H1 (cell line): ENCODE measurements around the gene C2CD2L. TPM values are rescaled to one million over a fixed set of nuclear protein-coding genes. Genes with fewer than 3 reads are reported as not detected.
A peak's percentile ranks its signal among the peaks of the same experiment; 100 is the strongest.

Experiments used
- CTCF ChIA-PET: fragments of 300-600 bp; sonication (Branson Sonifier 250); formaldehyde crosslinking; loops from one replicate; lab custom pipeline; 2021; ENCODE audit not compliant: partially characterized antibody; lab: Charles Lee
- POLR2A ChIA-PET: fragments of 300-600 bp; sonication (Branson Sonifier 250); formaldehyde crosslinking; loops from one replicate; lab custom pipeline; 2021; ENCODE audit warnings: inconsistent platforms; ENCODE audit not compliant: partially characterized antibody; lab: Charles Lee
- DNase-seq, 2 experiments: peaks; one replicate each; pipeline versions ENCODE4 v3.0.0 to v3.0.0-alpha.2; 2010 to 2022; ENCODE audit warnings: low spot score in 2 of 2, low read depth in 1 of 2, mixed read lengths in 1 of 2
- FAIRE-seq: peaks from 2 replicates; lab custom pipeline; 2011; peaks lifted over from hg19 to GRCh38; lab: Jason Lieb, UNC
- H2AFZ ChIP-seq: 2 replicates; pipeline ENCODE4 v1.8.1; 2012; ENCODE audit warnings: low read length, inconsistent platforms
- H2AK5ac ChIP-seq: 2 replicates; pipeline ENCODE4 v1.6.1; 2013; ENCODE audit warnings: low read depth, low read length
- H2BK120ac ChIP-seq: replicated peaks from 2 replicates; pipeline ENCODE3; 2013; ENCODE audit warnings: low read depth, low read length, inconsistent platforms
- H2BK12ac ChIP-seq: 2 replicates; pipeline ENCODE4 v1.6.1; 2013; ENCODE audit warnings: low read depth, low read length
- H2BK15ac ChIP-seq: 2 replicates; pipeline ENCODE4 v1.6.1; 2013; ENCODE audit warnings: low read length
- H2BK20ac ChIP-seq: 2 replicates; pipeline ENCODE4 v1.6.1; 2013; ENCODE audit warnings: low read length
- H2BK5ac ChIP-seq: 2 replicates; pipeline ENCODE4 v1.6.1; 2013; ENCODE audit warnings: low read depth, low read length
- H3K14ac ChIP-seq: 2 replicates; pipeline ENCODE4 v1.6.1; 2013; ENCODE audit warnings: inconsistent platforms; ENCODE audit not compliant: insufficient read length
- H3K18ac ChIP-seq: 2 replicates; pipeline ENCODE4 v1.6.1; 2013; ENCODE audit warnings: low read length; ENCODE audit errors: extremely low read depth
- H3K23ac ChIP-seq: 2 replicates; pipeline ENCODE4 v1.6.1; 2013; ENCODE audit warnings: inconsistent platforms; ENCODE audit not compliant: insufficient read length
- H3K23me2 ChIP-seq: 2 replicates; pipeline ENCODE4 v1.6.1; 2013; ENCODE audit warnings: low read depth, low read length
- H3K27ac ChIP-seq: 2 replicates; pipeline ENCODE4 v1.6.1; 2011; ENCODE audit warnings: low read depth, low read length, inconsistent platforms
- H3K27me3 ChIP-seq, 4 experiments: replicated peaks in 1 of 4; 1 replicate in 1 of 4; 2 replicates in 3 of 4; pipeline versions ENCODE4 v1.6.1 to v1.8.1; 2011 to 2013; ENCODE audit warnings: low read length in 3 of 4, mild to moderate bottlenecking in 3 of 4, inconsistent platforms in 2 of 4, mixed read lengths in 2 of 4, moderate library complexity in 1 of 4; ENCODE audit not compliant: control insufficient read depth in 3 of 4, insufficient read depth in 3 of 4; ENCODE audit errors: extremely low read depth in 1 of 4
- H3K36me3 ChIP-seq, 4 experiments: 2 replicates each; pipeline versions ENCODE4 v1.6.1 to v1.8.1; 2011 to 2013; ENCODE audit warnings: mild to moderate bottlenecking in 4 of 4, low read length in 3 of 4, moderate library complexity in 2 of 4, control low read depth in 1 of 4, inconsistent platforms in 1 of 4; ENCODE audit not compliant: insufficient read depth in 4 of 4, control insufficient read depth in 2 of 4
- H3K4ac ChIP-seq: replicated peaks from 2 replicates; pipeline ENCODE3; 2013; ENCODE audit warnings: low read length, low read depth, mixed read lengths, inconsistent platforms; ENCODE audit not compliant: insufficient read length
- H3K4me1 ChIP-seq, 4 experiments: replicated peaks in 1 of 4; 1 replicate in 1 of 4; 2 replicates in 3 of 4; pipeline versions ENCODE4 v1.6.1 to v1.8.1; 2011 to 2013; ENCODE audit warnings: low read length in 3 of 4, inconsistent platforms in 2 of 4, mixed read lengths in 1 of 4; ENCODE audit not compliant: insufficient read depth in 4 of 4, control insufficient read depth in 3 of 4
- H3K4me2 ChIP-seq, 2 experiments: 2 replicates each; pipeline versions ENCODE4 v1.6.1 to v1.8.1; 2011 to 2013; ENCODE audit warnings: low read depth in 2 of 2, low read length in 2 of 2, control low read depth in 1 of 2, inconsistent platforms in 1 of 2, mild to moderate bottlenecking in 1 of 2; ENCODE audit not compliant: insufficient read depth in 1 of 2
- H3K4me3 ChIP-seq, 4 experiments: fragments of 200-600, 300-600 bp in 1 of 4; sonication (generic), shearing (Covaris generic), sonication (Bioruptor Twin) in 1 of 4; 2 replicates each; pipeline versions ENCODE4 v1.5.1 to v1.8.1; 2011 to 2016; ENCODE audit warnings: low read length in 4 of 4, low read depth in 3 of 4, control low read depth in 2 of 4, inconsistent platforms in 2 of 4, mild to moderate bottlenecking in 2 of 4, mixed read lengths in 1 of 4, moderate library complexity in 1 of 4; ENCODE audit not compliant: insufficient read depth in 2 of 4; ENCODE audit errors: extremely low read depth in 1 of 4
- H3K56ac ChIP-seq: replicated peaks from 2 replicates; pipeline ENCODE3; 2013; ENCODE audit warnings: low read depth, mild to moderate bottlenecking, mixed read lengths, low read length, inconsistent platforms; ENCODE audit not compliant: insufficient read length
- H3K79me1 ChIP-seq: 2 replicates; pipeline ENCODE4 v1.6.1; 2013; ENCODE audit warnings: low read depth, low read length, control low read depth
- H3K79me2 ChIP-seq, 2 experiments: 2 replicates each; pipeline versions ENCODE4 v1.6.1 to v1.8.1; 2012 to 2013; ENCODE audit warnings: low read length in 2 of 2, mild to moderate bottlenecking in 2 of 2, inconsistent platforms in 1 of 2; ENCODE audit not compliant: insufficient read depth in 2 of 2, control insufficient read depth in 1 of 2
- H3K9ac ChIP-seq, 4 experiments: replicated peaks in 1 of 4; 1 replicate in 1 of 4; 2 replicates in 3 of 4; pipeline versions ENCODE4 v1.6.1 to v1.8.1; 2011 to 2013; ENCODE audit warnings: low read depth in 3 of 4, low read length in 3 of 4, control low read depth in 2 of 4, mild to moderate bottlenecking in 2 of 4, moderate library complexity in 2 of 4, inconsistent platforms in 1 of 4; ENCODE audit errors: extremely low read depth in 1 of 4
- H3K9me3 ChIP-seq, 2 experiments: 2 replicates each; pipeline versions ENCODE4 v1.6.1 to v1.8.1; 2012 to 2013; ENCODE audit warnings: mild to moderate bottlenecking in 2 of 2, moderate library complexity in 2 of 2, control low read depth in 1 of 2, inconsistent platforms in 1 of 2, low read depth in 1 of 2, low read length in 1 of 2, mixed read lengths in 1 of 2; ENCODE audit not compliant: insufficient read depth in 2 of 2
- H4K20me1 ChIP-seq, 2 experiments: replicated peaks in 1 of 2; 2 replicates each; pipeline versions ENCODE3 to v1.8.1; 2011 to 2013; ENCODE audit warnings: inconsistent platforms in 2 of 2, low read length in 2 of 2, mild to moderate bottlenecking in 1 of 2; ENCODE audit not compliant: insufficient read depth in 2 of 2, control insufficient read depth in 1 of 2
- H4K5ac ChIP-seq: 2 replicates; pipeline ENCODE4 v1.6.1; 2013; ENCODE audit warnings: low read length, low read depth, mixed read lengths, inconsistent platforms; ENCODE audit not compliant: insufficient read length
- H4K8ac ChIP-seq: 2 replicates; pipeline ENCODE4 v1.8.0; 2013; ENCODE audit warnings: mild to moderate bottlenecking, moderate library complexity, low read length, inconsistent platforms; ENCODE audit not compliant: insufficient read depth; ENCODE audit errors: extremely low read depth
- H4K91ac ChIP-seq: replicated peaks from 2 replicates; pipeline ENCODE3; 2013; ENCODE audit warnings: low read length, mixed read lengths, inconsistent platforms; ENCODE audit not compliant: insufficient read length
- JUN ChIP-seq: IDR thresholded peaks from 2 replicates; pipeline ENCODE4 v1.6.1; 2011; ENCODE audit warnings: low read depth, mild to moderate bottlenecking, improper control_type of control experiment, low read length
- KDM1A ChIP-seq: fragments of 200-600, 300-600 bp; sonication (generic); IDR thresholded peaks from 2 replicates; pipeline ENCODE4 v1.7.1; 2016; ENCODE audit warnings: mild to moderate bottlenecking, low read length, borderline replicate concordance
- KDM5A ChIP-seq: fragments of 200-600 bp; IDR thresholded peaks from 2 replicates; pipeline ENCODE4 v1.7.1; 2012; ENCODE audit warnings: mild to moderate bottlenecking, low read length, inconsistent platforms, mixed read lengths
- POU5F1 ChIP-seq: IDR thresholded peaks from 2 replicates; pipeline ENCODE4 v1.6.1; 2011; ENCODE audit warnings: low read depth, mild to moderate bottlenecking, low read length, moderate library complexity
- RAD21 ChIP-seq, 2 experiments: IDR thresholded peaks in 1 of 2; conservative IDR thresholded peaks in 1 of 2; 2 replicates each; pipeline ENCODE4 v1.6.1; 2011; ENCODE audit warnings: low read depth in 2 of 2, low read length in 2 of 2, improper control_type of control experiment in 1 of 2, inconsistent platforms in 1 of 2, mild to moderate bottlenecking in 1 of 2, moderate library complexity in 1 of 2
- RNF2 ChIP-seq: fragments of 200-900, 300-1000 bp; sonication (generic); IDR thresholded peaks from 2 replicates; pipeline ENCODE4 v1.7.1; 2016; ENCODE audit warnings: borderline replicate concordance, low read depth, mild to moderate bottlenecking, antibody characterized with exemption, low read length; ENCODE audit not compliant: poor library complexity, severe bottlenecking; ENCODE audit errors: missing control alignments
- SP1 ChIP-seq: IDR thresholded peaks from 2 replicates; pipeline ENCODE4 v1.6.1; 2011; ENCODE audit warnings: low read depth, low read length
- SP2 ChIP-seq: IDR thresholded peaks from 2 replicates; pipeline ENCODE4 v1.6.1; 2012; ENCODE audit warnings: mild to moderate bottlenecking, low read length, inconsistent platforms
- SRF ChIP-seq: IDR thresholded peaks from 2 replicates; pipeline ENCODE4 v1.6.1; 2011; ENCODE audit warnings: mild to moderate bottlenecking, low read depth, low read length, moderate library complexity
- TBP ChIP-seq: IDR thresholded peaks from 2 replicates; pipeline ENCODE4 v1.6.1; 2011; ENCODE audit warnings: low read depth, low read length, improper control_type of control experiment
- WGBS, 2 experiments: shearing (Covaris generic) in 1 of 2; methylation state at CpG; one replicate each; pipeline versions ENCODE4 v1.1.6 to v1.1.7; 2013 to 2015; ENCODE audit warnings: low lambda C conversion rate in 2 of 2, mixed read lengths in 2 of 2, inconsistent platforms in 1 of 2, low coverage in 1 of 2, missing lambda C conversion rate in 1 of 2; ENCODE audit not compliant: insufficient replicate concordance in 2 of 2, insufficient coverage in 1 of 2, insufficient read length in 1 of 2; ENCODE audit errors: extremely low coverage in 1 of 2, missing lambda C conversion rate in 1 of 2; 5-methylcytosine and 5-hydroxymethylcytosine counted together
- polyA plus RNA-seq, 7 experiments: library from polyadenylated mRNA; depleted of rRNA in 3 of 7; stranded (reverse) in 5 of 7; unstranded in 2 of 7; fragments of >200 nt in 5 of 7; fragments of 200-250 nt in 2 of 7; gene quantifications; 1 replicate in 5 of 7; 2 replicates in 1 of 7; 4 replicates in 1 of 7; pipeline versions ENCODE4 v1.2.1 to v1.2.3, GENCODE V29; 2011 to 2013; ENCODE audit warnings: missing spikeins in 2 of 7, mixed read lengths in 2 of 7
- total RNA-seq: library from RNA; stranded (reverse); fragmentation: NEBNext Ultra II Directional; extraction: Animal tissue kit (Norgen Biotek cat#: 25700); gene quantifications from 2 replicates; pipeline ENCODE4 v1.2.1, GENCODE V29; 2021
- TF ChIP-seq, protein P1 (sequence below): IDR thresholded peaks from 2 replicates; pipeline ENCODE4 v1.6.1; 2012; ENCODE audit warnings: inconsistent platforms

Gene C2CD2L
- total and polyA plus RNA-seq, 2 of the 8 experiments (the other 6 are each of a cell fraction or from before 2014, with no cell fraction given), result 2.5 to 4.0 TPM

DNA sequence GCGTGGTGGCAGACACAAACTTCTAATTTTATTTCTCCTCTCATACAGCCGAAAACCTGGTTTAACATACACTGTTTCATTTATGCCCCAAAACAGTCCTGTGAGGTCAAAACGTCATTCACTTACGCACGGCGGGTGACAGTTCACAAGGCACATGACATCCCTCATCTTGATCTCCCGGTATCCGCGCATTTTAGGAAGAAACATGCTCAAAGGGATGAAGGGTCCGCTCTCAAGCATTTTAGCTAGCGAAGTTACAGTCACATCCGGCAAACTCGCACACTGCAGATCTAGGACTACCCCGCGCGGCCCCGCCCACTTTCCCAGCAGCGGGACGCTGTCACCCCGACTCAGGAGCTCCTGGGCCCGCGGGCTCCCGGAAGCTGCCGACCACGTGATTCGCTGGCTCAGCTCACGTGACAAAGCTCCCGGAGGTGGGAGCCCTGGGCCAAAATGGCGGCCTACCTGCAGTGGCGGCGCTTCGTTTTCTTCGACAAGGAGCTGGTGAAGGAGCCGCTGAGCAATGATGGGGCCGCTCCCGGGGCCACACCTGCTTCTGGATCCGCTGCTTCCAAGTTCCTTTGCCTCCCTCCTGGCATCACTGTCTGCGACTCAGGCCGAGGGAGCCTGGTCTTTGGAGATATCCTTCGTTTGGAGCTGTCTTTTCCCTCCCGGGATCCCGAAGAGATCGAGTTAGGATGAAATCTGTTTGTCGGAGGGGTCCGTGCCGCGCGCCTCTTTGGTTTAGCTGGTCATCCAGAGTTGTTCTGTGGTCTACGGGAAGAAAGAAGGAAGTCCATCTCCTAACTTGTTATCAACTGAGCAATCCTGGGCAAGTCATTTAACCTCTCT, 39.5 kb upstream of the C2CD2L start, which contains the start of gene VPS11:
Gene VPS11, plus strand, starts transcription at position 448 of the 852 bp plus-strand sequence. Its CDS starts 6 bp downstream, at position 454.
- H3K14ac ChIP-seq, result no peak within 1 kb of the TSS
- no peak within 1 kb of the TSS for H3K23ac ChIP-seq
- no peak within 1 kb of the TSS for H2BK20ac ChIP-seq
- FAIRE-seq, result no peak
- WGBS, 2 experiments, result 2% methylated on average over 47 of the region's 49 CpGs; no CpG with 5 or more reads in 1 of the 2 experiments
- peak within 1 kb of the TSS; percentile 82 to 89 for H3K4me2 ChIP-seq
- no peak within 1 kb of the TSS for H2BK12ac ChIP-seq
- H2BK5ac ChIP-seq, result no peak within 1 kb of the TSS
- H3K18ac ChIP-seq, result no peak within 1 kb of the TSS
- H3K27ac ChIP-seq, result peak within 1 kb of the TSS; percentile 82
- peak within 1 kb of the TSS; percentile 99; the same call in 1 of the 2 replicates for H4K8ac ChIP-seq
- no peaks in the 10 kb centered on the region for H3K27me3 ChIP-seq
- peak within 1 kb of the TSS; percentile 81 to 96 (median 90) for H3K9ac ChIP-seq
- DNase-seq, result peak; percentile 87 to 96
- no peaks in the 10 kb centered on the region for H3K9me3 ChIP-seq
- H2BK15ac ChIP-seq, result no peak within 1 kb of the TSS
- H3K79me1 ChIP-seq, result no peaks in the 10 kb centered on the region; the same call in 1 of the 2 replicates
- H3K23me2 ChIP-seq, result no peaks in the 10 kb centered on the region; the same call in 1 of the 2 replicates
- no peak within 1 kb of the TSS for H3K4ac ChIP-seq
- H3K79me2 ChIP-seq, result peaks cover 0 to 13% of the 10 kb centered on the region in 2 experiments; a peak in 2 of 4 replicates
- H4K20me1 ChIP-seq, result no peaks in the 10 kb centered on the region
- no peak within 1 kb of the TSS for H3K56ac ChIP-seq
- no peak within 1 kb of the TSS for H2BK120ac ChIP-seq
- POLR2A ChIA-PET, result interaction anchor here (0.8 to 3.2 kb wide), 23 partner anchors 8 to 249 kb away, joined by 3 to 24 read pairs (median 4); partner anchors contain the start of genes C2CD2L, CENATAC, HMBS and HYOU1
- H4K91ac ChIP-seq, result no peak within 1 kb of the TSS
- no peaks in the 10 kb centered on the region; a peak in 1 of 7 replicates for H3K4me1 ChIP-seq
- H3K4me3 ChIP-seq, result peak within 1 kb of the TSS; percentile 82 to 100 (median 98)
- H4K5ac ChIP-seq, result no peak within 1 kb of the TSS
- H3K36me3 ChIP-seq, result peaks cover 7 to 18% (median 14%) of the 10 kb centered on the region in 4 experiments; a peak in 6 of 8 replicates
- CTCF ChIA-PET, result interaction anchor here (0.5 to 2.2 kb wide), 9 partner anchors 11 to 275 kb away, joined by 3 to 8 read pairs (median 3); partner anchors contain the start of gene HYOU1
- peak within 1 kb of the TSS; percentile 97 for H2AFZ ChIP-seq
- H2AK5ac ChIP-seq, result no peak within 1 kb of the TSS
- no peak for TF ChIP-seq POU5F1
- no peak for TF ChIP-seq SRF
- TF ChIP-seq JUN, result no peak
- TF ChIP-seq TBP, result peak; percentile 78
- no peak for TF ChIP-seq RNF2
- TF ChIP-seq, protein P1, sequence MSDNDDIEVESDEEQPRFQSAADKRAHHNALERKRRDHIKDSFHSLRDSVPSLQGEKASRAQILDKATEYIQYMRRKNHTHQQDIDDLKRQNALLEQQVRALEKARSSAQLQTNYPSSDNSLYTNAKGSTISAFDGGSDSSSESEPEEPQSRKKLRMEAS, result peak; percentile 69
- TF ChIP-seq SP1, result peak; percentile 60; the same call in 1 of the 2 replicates
- no peak for TF ChIP-seq KDM1A
- TF ChIP-seq SP2, result no peak
- no peak for TF ChIP-seq RAD21 (IDR thresholded peaks at IDR 0.05 in 1 of 2, conservative IDR thresholded peaks at IDR 0.05 in 1 of 2; ENCODE audit: low read depth in 2 of 2, low read length in 2 of 2)
- TF ChIP-seq KDM5A, result peak; percentile 98
